Keratinocyte (primary cell): ENCODE measurements around the gene LYPD6B. TPM values are rescaled to one million over a fixed set of nuclear protein-coding genes. Genes with fewer than 3 reads are reported as not detected.

ENCODE experiments used
- DNase-seq: peaks from one replicate; pipeline ENCODE4 v3.0.0-alpha.2; 2011; ENCODE audit warnings: low read depth, missing footprints, low spot score
- FAIRE-seq: peaks from 2 replicates; lab custom pipeline; 2011; peaks lifted over from hg19 to GRCh38; lab: Jason Lieb, UNC
- H2AFZ ChIP-seq: 2 replicates; pipeline ENCODE4 v1.6.0; 2012; ENCODE audit warnings: low read length, control low read depth, inconsistent platforms; ENCODE audit not compliant: control insufficient read depth
- H3K27ac ChIP-seq: 2 replicates; pipeline ENCODE4 v1.5.1; 2011; ENCODE audit warnings: low read length; ENCODE audit not compliant: control insufficient read depth, insufficient read depth
- H3K27me3 ChIP-seq: 3 replicates; pipeline ENCODE4 v1.6.0; 2011; ENCODE audit warnings: low read length; ENCODE audit not compliant: control insufficient read depth, insufficient read depth; ENCODE audit errors: extremely low read depth
- H3K36me3 ChIP-seq, 2 experiments: 2 replicates in 1 of 2; 3 replicates in 1 of 2; pipeline ENCODE4 v1.5.1; 2011; ENCODE audit warnings: low read length in 2 of 2, mild to moderate bottlenecking in 1 of 2; ENCODE audit not compliant: control insufficient read depth in 2 of 2, insufficient read depth in 2 of 2; ENCODE audit errors: extremely low read depth in 1 of 2
- H3K4me1 ChIP-seq: 3 replicates; pipeline ENCODE4 v1.5.1; 2011; ENCODE audit warnings: low read length; ENCODE audit not compliant: control insufficient read depth, insufficient read depth; ENCODE audit errors: extremely low read depth
- H3K4me2 ChIP-seq: 3 replicates; pipeline ENCODE4 v1.6.0; 2011; ENCODE audit warnings: low read depth, low read length; ENCODE audit not compliant: control insufficient read depth, insufficient read depth; ENCODE audit errors: extremely low read depth
- H3K4me3 ChIP-seq, 3 experiments: fragments of 200-600 bp in 1 of 3; sonication (generic) in 1 of 3; 2 replicates in 2 of 3; 3 replicates in 1 of 3; pipeline ENCODE4 v1.5.1; 2011 to 2016; ENCODE audit warnings: low read length in 3 of 3, mild to moderate bottlenecking in 3 of 3, control low read depth in 2 of 3, inconsistent platforms in 1 of 3, low read depth in 1 of 3, mixed read lengths in 1 of 3, mixed run types in 1 of 3, moderate library complexity in 1 of 3; ENCODE audit not compliant: control insufficient read depth in 2 of 3, insufficient read depth in 2 of 3; ENCODE audit errors: extremely low read depth in 1 of 3
- H3K79me2 ChIP-seq: 2 replicates; pipeline ENCODE4 v1.6.0; 2012; ENCODE audit warnings: low read length; ENCODE audit not compliant: control insufficient read depth, insufficient read depth
- H3K9ac ChIP-seq: 3 replicates; pipeline ENCODE4 v1.6.0; 2011; ENCODE audit warnings: low read length; ENCODE audit not compliant: control insufficient read depth, insufficient read depth; ENCODE audit errors: extremely low read depth
- H3K9me1 ChIP-seq: 3 replicates; pipeline ENCODE4 v1.6.0; 2011; ENCODE audit warnings: low read length; ENCODE audit not compliant: control insufficient read depth, insufficient read depth; ENCODE audit errors: extremely low read depth
- H3K9me3 ChIP-seq: 2 replicates; pipeline ENCODE4 v1.5.1; 2012; ENCODE audit warnings: low read depth, low read length; ENCODE audit not compliant: control insufficient read depth
- H4K20me1 ChIP-seq: 3 replicates; pipeline ENCODE4 v1.6.0; 2011; ENCODE audit warnings: low read length; ENCODE audit not compliant: control insufficient read depth, insufficient read depth; ENCODE audit errors: extremely low read depth
- CTCF ChIP-seq, 3 experiments: IDR thresholded peaks in 1 of 3; conservative IDR thresholded peaks in 1 of 3; optimal IDR thresholded peaks in 1 of 3; 2 replicates in 2 of 3; 3 replicates in 1 of 3; pipeline versions ENCODE3 to v1.5.1; 2011; ENCODE audit warnings: low read length in 3 of 3, mild to moderate bottlenecking in 3 of 3, moderate library complexity in 2 of 3, control low read depth in 1 of 3, inconsistent platforms in 1 of 3; ENCODE audit not compliant: insufficient read depth in 2 of 3; ENCODE audit errors: extremely low read depth in 1 of 3
- EZH2 ChIP-seq: IDR thresholded peaks from one replicate; pipeline ENCODE4 v1.6.1; 2012; ENCODE audit warnings: inconsistent platforms, mild to moderate bottlenecking, low read length, moderate library complexity
- dilution Hi-C: fragments of 300-500 bp; cut with MboI; formaldehyde crosslinking; loops from one replicate; pipeline ENCODE4 v1.7.0; 2020; ENCODE audit warnings: low sequenced_read_pairs; ENCODE audit not compliant: extremely low pct_ligation_motif_present
- polyA plus RNA-seq, 5 experiments: library from polyadenylated mRNA; depleted of rRNA in 3 of 5; stranded (reverse) in 3 of 5; stranded (forward) in 1 of 5; unstranded in 1 of 5; fragments of >200 nt; gene quantifications; 1 replicate in 1 of 5; 2 replicates in 3 of 5; 3 replicates in 1 of 5; pipeline versions ENCODE4 v1.2.1 to v1.2.3, GENCODE V29; 2011 to 2012; ENCODE audit warnings: missing spikeins in 2 of 5, low read depth in 1 of 5, low replicate concordance in 1 of 5

Gene LYPD6B
- polyA plus RNA-seq, 1 donor (not counting 4 experiments of a cell fraction or from before 2014, with no cell fraction given), result 24.7 TPM

DNA sequence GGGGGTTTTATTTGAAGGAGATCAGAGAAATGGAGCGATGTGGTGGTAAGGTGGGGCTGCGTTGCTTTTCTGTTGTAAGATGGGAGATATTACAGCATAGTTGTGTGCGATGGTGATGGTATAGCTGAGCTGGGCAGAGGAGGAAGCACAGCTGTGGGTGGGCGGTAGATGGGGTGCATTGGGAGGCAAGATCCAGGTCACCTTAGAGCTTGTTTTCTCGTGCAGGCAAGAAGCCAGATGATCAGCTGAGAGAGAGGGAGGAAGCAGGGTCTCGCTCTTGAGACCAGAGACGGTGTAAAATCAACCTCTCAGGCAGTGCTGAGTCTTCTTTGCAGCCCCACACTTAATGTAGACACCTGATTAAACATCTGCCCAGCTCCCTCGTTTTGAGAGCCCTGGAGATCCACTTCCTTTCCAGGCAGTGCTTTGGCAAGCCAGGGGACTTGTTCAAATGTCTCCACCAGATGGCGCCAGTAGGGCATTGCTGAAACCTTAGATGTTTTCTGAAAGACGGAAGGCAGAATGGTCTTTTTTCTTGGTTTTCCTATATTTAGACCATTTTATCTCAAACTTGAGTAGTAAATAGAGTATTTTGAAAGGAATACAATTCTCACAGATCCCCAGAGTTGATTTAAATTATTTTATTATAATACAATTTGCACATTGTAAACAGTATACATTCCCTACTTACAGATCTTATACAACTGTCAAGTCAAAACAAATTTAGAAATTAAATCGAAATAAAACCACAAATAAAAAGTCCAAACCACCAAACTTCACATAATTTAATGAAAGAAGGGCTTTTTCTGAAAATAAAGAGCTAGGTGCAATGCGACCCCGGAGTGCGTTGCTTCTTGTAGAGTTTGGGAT lies 21.1 kb upstream of the LYPD6B start:
- Histone ChIP-seq H3K79me2 (no peaks in the 10 kb centered on the region), H3K27me3 (peaks cover 4% of the 10 kb centered on the region), H3K27ac (no peak overlapping the region), H3K9me3 (no peaks in the 10 kb centered on the region), H4K20me1 (no peaks in the 10 kb centered on the region), H3K4me1 (no peaks in the 10 kb centered on the region), H3K4me2 (no peak overlapping the region), H3K9ac (no peak overlapping the region), H3K4me3 (no peak overlapping the region), H3K9me1 (no peaks in the 10 kb centered on the region), H2AFZ (no peak overlapping the region), H3K36me3 (no peaks in the 10 kb centered on the region)
- DNase-seq (no peak), FAIRE-seq (peak; percentile 67)
- dilution Hi-C loops, result no loop called here
- TF ChIP-seq EZH2 (no peak), CTCF (optimal IDR thresholded peaks at IDR 0.05 in 1 of 3, IDR thresholded peaks at IDR 0.05 in 1 of 3, conservative IDR thresholded peaks at IDR 0.05 in 1 of 3; ENCODE audit: extremely low read depth in 1 of 3, insufficient read depth in 2 of 3, low read length in 3 of 3) (peak; percentile 77 to 80 (median 78))

DNA sequence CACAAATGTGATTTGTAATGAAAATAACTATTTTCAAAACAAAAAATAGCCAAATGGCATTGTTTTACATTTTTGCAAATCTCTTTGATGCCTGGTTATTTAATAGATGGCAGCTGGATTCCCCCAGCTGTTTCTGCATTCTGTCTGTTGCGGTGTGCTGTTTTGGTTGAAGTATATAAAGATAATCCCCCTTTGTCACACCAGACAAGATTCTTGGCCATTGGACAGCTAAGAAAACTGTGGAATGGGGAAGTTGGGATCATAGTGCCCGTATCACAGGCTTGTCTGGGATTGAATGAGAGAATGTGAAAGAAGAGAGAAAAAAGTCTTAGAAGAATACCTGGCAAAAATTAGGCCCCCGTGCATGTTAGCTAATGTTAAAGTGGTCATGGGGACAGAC lies 19.5 kb upstream of the LYPD6B start:
- no peaks in the 10 kb centered on the region for H3K79me2 ChIP-seq
- no peak overlapping the region for H3K9ac ChIP-seq
- H4K20me1 ChIP-seq, result no peaks in the 10 kb centered on the region
- no peaks in the 10 kb centered on the region for H3K36me3 ChIP-seq
- peaks cover 4% of the 10 kb centered on the region for H3K27me3 ChIP-seq
- H3K9me3 ChIP-seq, result no peaks in the 10 kb centered on the region
- H2AFZ ChIP-seq, result no peak overlapping the region
- no peak for TF ChIP-seq EZH2
- no peak for TF ChIP-seq CTCF (optimal IDR thresholded peaks at IDR 0.05 in 1 of 3, IDR thresholded peaks at IDR 0.05 in 1 of 3, conservative IDR thresholded peaks at IDR 0.05 in 1 of 3; ENCODE audit: extremely low read depth in 1 of 3, insufficient read depth in 2 of 3, low read length in 3 of 3)
- no peaks in the 10 kb centered on the region for H3K9me1 ChIP-seq
- DNase-seq (no peak), FAIRE-seq (no peak)
- H3K4me2 ChIP-seq, result no peak overlapping the region
- H3K4me3 ChIP-seq, result no peak overlapping the region
- dilution Hi-C loops, result no loop called here
- no peak overlapping the region for H3K27ac ChIP-seq
- H3K4me1 ChIP-seq, result no peaks in the 10 kb centered on the region
